Activated CD8-positive, alpha-beta memory T cell treated with anti-CD3 and anti-CD28 coated beads, Interleukin-2, amount 50 U/mL, for 24 hours (primary cell): Measurements from ENCODE around the gene DDX6.

Experiments used
- DNase-seq: peaks from one replicate; pipeline ENCODE4 v3.0.0-alpha.2; 2020; ENCODE audit errors: extremely low read depth

DDX6 gene

GRCh38 chr11:118703563-118704106 is 87.3 kb downstream of the DDX6 start:
- DNase-seq = no peak

GRCh38 chr11:118699506-118700220 is 91.3 kb downstream of the DDX6 start:
- DNase-seq = no peak
